Osteoblast (primary cell): ENCODE measurements around the gene TGFB3. TPM values are rescaled to one million over a fixed set of nuclear protein-coding genes. Genes with fewer than 3 reads are reported as not detected.
A peak's percentile ranks its signal among the peaks of the same experiment; 100 is the strongest.

ENCODE experiments used
- DNase-seq: peaks from one replicate; pipeline ENCODE4 v3.0.0; 2011; ENCODE audit warnings: low spot score, mixed read lengths; ENCODE audit not compliant: insufficient read length; ENCODE audit errors: missing footprints
- H2AFZ ChIP-seq: 2 replicates; pipeline ENCODE4 v1.6.0; 2011; ENCODE audit warnings: mild to moderate bottlenecking, low read length
- H3K27ac ChIP-seq: 2 replicates; pipeline ENCODE4 v1.5.1; 2011; ENCODE audit warnings: mild to moderate bottlenecking, low read depth, low read length, moderate library complexity
- H3K27me3 ChIP-seq: 2 replicates; pipeline ENCODE4 v1.6.0; 2012; ENCODE audit warnings: mild to moderate bottlenecking, control low read depth, inconsistent platforms, low read length, moderate library complexity; ENCODE audit not compliant: insufficient read depth
- H3K36me3 ChIP-seq: 2 replicates; pipeline ENCODE4 v1.5.1; 2011; ENCODE audit warnings: mild to moderate bottlenecking, low read length, control low read depth, moderate library complexity; ENCODE audit not compliant: insufficient read depth
- H3K4me1 ChIP-seq: 2 replicates; pipeline ENCODE4 v1.5.1; 2011; ENCODE audit warnings: mild to moderate bottlenecking, low read length, control low read depth, moderate library complexity; ENCODE audit not compliant: insufficient read depth
- H3K4me2 ChIP-seq: 2 replicates; pipeline ENCODE4 v1.6.0; 2011; ENCODE audit warnings: mild to moderate bottlenecking, low read length; ENCODE audit not compliant: insufficient read depth
- H3K4me3 ChIP-seq: fragments of 200-600 bp; sonication (generic); 3 replicates; pipeline ENCODE4 v1.5.1; 2012; ENCODE audit warnings: mild to moderate bottlenecking, low read length, inconsistent platforms; ENCODE audit not compliant: insufficient read depth
- H3K79me2 ChIP-seq: 2 replicates; pipeline ENCODE4 v1.6.0; 2012; ENCODE audit warnings: mild to moderate bottlenecking, low read length, control low read depth, inconsistent platforms; ENCODE audit not compliant: insufficient read depth
- H3K9me3 ChIP-seq: 2 replicates; pipeline ENCODE4 v1.5.1; 2011; ENCODE audit warnings: low read depth, low read length, control low read depth
- H4K20me1 ChIP-seq: 2 replicates; pipeline ENCODE4 v1.6.0; 2012; ENCODE audit warnings: mild to moderate bottlenecking, low read length, control low read depth; ENCODE audit not compliant: insufficient read depth
- CTCF ChIP-seq: IDR thresholded peaks from 2 replicates; pipeline ENCODE4 v1.5.1; 2011; ENCODE audit warnings: mild to moderate bottlenecking, low read depth, low read length, moderate library complexity; ENCODE audit errors: extremely low read depth
- total RNA-seq: library from RNA; depleted of rRNA; stranded (reverse); fragments of >200 nt; gene quantifications from 2 replicates; pipeline ENCODE4 v1.2.3, GENCODE V29; 2012

Gene TGFB3
- total RNA-seq, 1 donor = 11.6 TPM

- Histone ChIP-seq H3K4me1 (peaks cover 38% of the 10 kb centered on the region), H4K20me1 (no peaks in the 10 kb centered on the region), H3K4me3 (no peak overlapping the region), H3K36me3 (peaks cover 26% of the 10 kb centered on the region), H3K9me3 (no peaks in the 10 kb centered on the region), H3K79me2 (peaks cover 26% of the 10 kb centered on the region), H3K27me3 (no peaks in the 10 kb centered on the region), H2AFZ (no peak overlapping the region), H3K4me2 (peak overlapping the region; percentile 35), H3K27ac (peak overlapping the region; percentile 91)
- no peak for TF ChIP-seq CTCF
- no peak for DNase-seq
These were observed 7.3 kb upstream of the TGFB3 start for GRCh38 chr14:75989134-75989533.

- no peak overlapping the region for H3K4me3 ChIP-seq
- H3K4me2 ChIP-seq = no peak overlapping the region
- H3K9me3 ChIP-seq = no peaks in the 10 kb centered on the region
- H3K36me3 ChIP-seq = peaks cover 17% of the 10 kb centered on the region
- no peak for TF ChIP-seq CTCF
- H3K79me2 ChIP-seq = peaks cover 26% of the 10 kb centered on the region
- no peak for DNase-seq
- no peaks in the 10 kb centered on the region for H4K20me1 ChIP-seq
- H2AFZ ChIP-seq = no peak overlapping the region
- H3K27me3 ChIP-seq = no peaks in the 10 kb centered on the region
- peaks cover 41% of the 10 kb centered on the region for H3K4me1 ChIP-seq
- H3K27ac ChIP-seq = peak overlapping the region; percentile 90
These were observed 5.6 kb upstream of the TGFB3 start for GRCh38 chr14:75987201-75987970.

- Histone ChIP-seq H2AFZ (no peak overlapping the region), H3K4me1 (peaks cover 36% of the 10 kb centered on the region)
- TF ChIP-seq CTCF = no peak
These were observed 4.6 kb upstream of the TGFB3 start for GRCh38 chr14:75986439-75986765.

GRCh38 chr14:75985618-75986438 lies 4.0 kb upstream of the TGFB3 start, which contains the start of gene IFT43:
Gene IFT43 (plus strand): TSS chr14:75985763. CDS start chr14:75985787, 24 bp downstream.
- peak within 1 kb of the TSS; percentile 87 for H3K4me2 ChIP-seq
- H3K9me3 ChIP-seq = no peaks in the 10 kb centered on the region
- peaks cover 26% of the 10 kb centered on the region for H3K79me2 ChIP-seq
- peak within 1 kb of the TSS; percentile 93 for H2AFZ ChIP-seq
- peaks cover 12% of the 10 kb centered on the region for H3K36me3 ChIP-seq
- H3K4me3 ChIP-seq = peak within 1 kb of the TSS; percentile 94
- peak; percentile 91 for DNase-seq
- peaks cover 38% of the 10 kb centered on the region for H3K4me1 ChIP-seq
- no peaks in the 10 kb centered on the region for H4K20me1 ChIP-seq
- no peaks in the 10 kb centered on the region for H3K27me3 ChIP-seq
- TF ChIP-seq CTCF = no peak
- H3K27ac ChIP-seq = peak within 1 kb of the TSS; percentile 90

More at GRCh38 chr14:75986439-75986765, 4.6 kb upstream of the TGFB3 start:
- H3K9me3 ChIP-seq = no peaks in the 10 kb centered on the region
- H3K36me3 ChIP-seq = peaks cover 12% of the 10 kb centered on the region
- no peak for DNase-seq
- H4K20me1 ChIP-seq = no peaks in the 10 kb centered on the region
- peaks cover 26% of the 10 kb centered on the region for H3K79me2 ChIP-seq
- peak overlapping the region; percentile 94 for H3K4me3 ChIP-seq
- no peaks in the 10 kb centered on the region for H3K27me3 ChIP-seq
- H3K4me2 ChIP-seq = peak overlapping the region; percentile 87
- H3K27ac ChIP-seq = peak overlapping the region; percentile 90
